Endothelial cell (in vitro differentiated cells): ENCODE results near the gene ATXN10. TPM values are rescaled to one million over a fixed set of nuclear protein-coding genes. Genes with fewer than 3 reads are reported as not detected.

Experiments used
- DNase-seq: peaks from one replicate; pipeline ENCODE4 v3.0.0; 2021; ENCODE audit warnings: low spot score
- H3K27ac Mint-ChIP-seq: one replicate; pipeline ENCODE4 v1.8.0; 2021; ENCODE audit warnings: mixed read lengths, inconsistent platforms; ENCODE audit not compliant: unreplicated experiment
- H3K27me3 Mint-ChIP-seq: one replicate; pipeline ENCODE4 v1.8.0; 2021; ENCODE audit warnings: mild to moderate bottlenecking, moderate library complexity, mixed read lengths, inconsistent platforms; ENCODE audit not compliant: unreplicated experiment
- H3K36me3 Mint-ChIP-seq: one replicate; pipeline ENCODE4 v1.8.0; 2021; ENCODE audit warnings: mild to moderate bottlenecking, low read depth, mixed read lengths, inconsistent platforms; ENCODE audit not compliant: unreplicated experiment
- H3K4me1 Mint-ChIP-seq: one replicate; pipeline ENCODE4 v1.8.0; 2021; ENCODE audit warnings: mild to moderate bottlenecking, mixed read lengths, inconsistent platforms; ENCODE audit not compliant: unreplicated experiment
- H3K4me3 Mint-ChIP-seq: one replicate; pipeline ENCODE4 v1.8.0; 2021; ENCODE audit warnings: mild to moderate bottlenecking, mixed read lengths, inconsistent platforms; ENCODE audit not compliant: unreplicated experiment
- H3K9me3 Mint-ChIP-seq: one replicate; pipeline ENCODE4 v1.8.0; 2021; ENCODE audit warnings: mixed read lengths, inconsistent platforms; ENCODE audit not compliant: unreplicated experiment
- total RNA-seq: library from RNA; stranded (reverse); fragmentation: NEBNext Ultra II Directional; extraction: Animal tissue kit (Norgen Biotek cat#: 25700); gene quantifications from one replicate; pipeline ENCODE4 v1.2.1, GENCODE V29; 2021; ENCODE audit not compliant: unreplicated experiment
- TF ChIP-seq, protein P1 (sequence below): fragments of 200-600 bp; sonication (generic); IDR thresholded peaks from one replicate; pipeline ENCODE4 v1.5.0; 2021; ENCODE audit warnings: antibody characterized with exemption; ENCODE audit not compliant: unreplicated experiment

The ATXN10 gene
- total RNA-seq, 1 donor from 2014 or later, result 152 TPM

- no peaks in the 10 kb centered on the region for H3K9me3 Mint-ChIP-seq
- H3K36me3 Mint-ChIP-seq, result peaks cover 4% of the 10 kb centered on the region
- no peaks in the 10 kb centered on the region for H3K4me1 Mint-ChIP-seq
- TF ChIP-seq, protein P1, sequence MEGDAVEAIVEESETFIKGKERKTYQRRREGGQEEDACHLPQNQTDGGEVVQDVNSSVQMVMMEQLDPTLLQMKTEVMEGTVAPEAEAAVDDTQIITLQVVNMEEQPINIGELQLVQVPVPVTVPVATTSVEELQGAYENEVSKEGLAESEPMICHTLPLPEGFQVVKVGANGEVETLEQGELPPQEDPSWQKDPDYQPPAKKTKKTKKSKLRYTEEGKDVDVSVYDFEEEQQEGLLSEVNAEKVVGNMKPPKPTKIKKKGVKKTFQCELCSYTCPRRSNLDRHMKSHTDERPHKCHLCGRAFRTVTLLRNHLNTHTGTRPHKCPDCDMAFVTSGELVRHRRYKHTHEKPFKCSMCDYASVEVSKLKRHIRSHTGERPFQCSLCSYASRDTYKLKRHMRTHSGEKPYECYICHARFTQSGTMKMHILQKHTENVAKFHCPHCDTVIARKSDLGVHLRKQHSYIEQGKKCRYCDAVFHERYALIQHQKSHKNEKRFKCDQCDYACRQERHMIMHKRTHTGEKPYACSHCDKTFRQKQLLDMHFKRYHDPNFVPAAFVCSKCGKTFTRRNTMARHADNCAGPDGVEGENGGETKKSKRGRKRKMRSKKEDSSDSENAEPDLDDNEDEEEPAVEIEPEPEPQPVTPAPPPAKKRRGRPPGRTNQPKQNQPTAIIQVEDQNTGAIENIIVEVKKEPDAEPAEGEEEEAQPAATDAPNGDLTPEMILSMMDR, result no peak
- no peak overlapping the region for H3K27ac Mint-ChIP-seq
- peaks cover 3% of the 10 kb centered on the region for H3K27me3 Mint-ChIP-seq
- DNase-seq, result no peak
- H3K4me3 Mint-ChIP-seq, result no peak overlapping the region
Measured at GRCh38 chr22:45834795-45835194, 163.2 kb downstream of the ATXN10 start.

GRCh38 chr22:45836418-45837169, 165.0 kb downstream of the ATXN10 start:
- no peaks in the 10 kb centered on the region for H3K4me1 Mint-ChIP-seq
- H3K36me3 Mint-ChIP-seq, result peaks cover 5% of the 10 kb centered on the region
- no peak for DNase-seq
- H3K4me3 Mint-ChIP-seq, result no peak overlapping the region
- TF ChIP-seq, protein P1, result no peak
- H3K27ac Mint-ChIP-seq, result no peak overlapping the region
- no peaks in the 10 kb centered on the region for H3K9me3 Mint-ChIP-seq
- peaks cover 2% of the 10 kb centered on the region for H3K27me3 Mint-ChIP-seq

DNA sequence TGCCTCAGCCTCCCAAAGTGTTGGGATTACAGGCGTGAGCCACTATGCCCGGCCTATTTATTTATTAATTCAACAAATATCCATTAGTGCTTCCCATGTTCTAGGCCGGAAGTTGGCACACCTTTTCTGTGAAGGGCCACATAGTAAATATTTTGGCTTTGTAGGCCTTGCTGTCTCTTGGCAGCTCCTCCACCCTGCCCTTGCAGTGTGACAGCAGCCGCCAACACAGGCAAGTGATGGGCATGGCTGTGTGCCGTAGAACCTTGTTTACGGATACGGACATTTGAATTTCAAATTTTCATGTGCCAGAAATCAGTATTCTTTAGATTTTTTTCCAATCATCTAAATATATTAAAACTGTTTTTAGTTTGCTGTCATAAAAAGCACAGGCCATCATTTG, 165.9 kb downstream of the ATXN10 start:
- no peak for DNase-seq
- H3K4me1 Mint-ChIP-seq, result no peaks in the 10 kb centered on the region
- TF ChIP-seq, protein P1, result no peak
- peaks cover 2% of the 10 kb centered on the region for H3K27me3 Mint-ChIP-seq
- H3K4me3 Mint-ChIP-seq, result no peak overlapping the region
- H3K27ac Mint-ChIP-seq, result no peak overlapping the region
- H3K9me3 Mint-ChIP-seq, result no peaks in the 10 kb centered on the region
- H3K36me3 Mint-ChIP-seq, result peaks cover 7% of the 10 kb centered on the region

DNA sequence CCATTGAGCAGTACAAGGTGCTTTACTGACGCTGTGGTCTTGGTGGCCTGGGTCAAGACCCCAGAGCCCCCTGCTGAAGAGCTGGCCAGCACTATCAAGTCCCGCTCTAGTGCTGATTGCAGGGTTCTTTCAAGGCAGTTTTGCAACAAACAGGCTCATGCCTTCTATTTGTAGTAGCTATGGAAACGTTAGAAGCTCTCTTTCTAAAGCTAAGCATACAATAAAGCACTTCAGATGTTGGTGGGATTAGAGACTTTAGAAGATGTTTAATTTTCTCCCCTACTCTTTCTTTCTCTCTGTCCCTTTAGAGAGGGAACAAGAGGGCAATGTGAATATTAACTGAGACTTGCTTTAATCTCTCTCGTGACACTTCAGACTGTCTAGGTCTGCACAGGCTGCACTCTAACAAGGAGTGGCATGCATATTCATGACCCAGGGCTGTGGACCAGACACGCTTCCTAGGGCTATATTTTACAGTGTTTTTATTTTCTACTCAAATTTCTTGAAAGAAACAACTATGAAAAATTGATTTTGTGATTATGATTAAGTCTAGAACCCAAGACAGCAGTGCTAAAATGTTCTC, 166.8 kb downstream of the ATXN10 start:
- no peaks in the 10 kb centered on the region for H3K4me1 Mint-ChIP-seq
- peaks cover 7% of the 10 kb centered on the region for H3K36me3 Mint-ChIP-seq
- no peaks in the 10 kb centered on the region for H3K9me3 Mint-ChIP-seq
- no peak overlapping the region for H3K4me3 Mint-ChIP-seq
- no peak overlapping the region for H3K27ac Mint-ChIP-seq
- TF ChIP-seq, protein P1, result no peak
- DNase-seq, result no peak
- peaks cover 2% of the 10 kb centered on the region for H3K27me3 Mint-ChIP-seq

GRCh38 chr22:45840483-45840882, 168.8 kb downstream of the ATXN10 start:
- Mint-ChIP-seq H3K4me1 (peaks cover 13% of the 10 kb centered on the region), H3K4me3 (no peak overlapping the region)

More at GRCh38 chr22:45840483-45840882, 168.8 kb downstream of the ATXN10 start:
- Mint-ChIP-seq H3K27me3 (peaks cover 2% of the 10 kb centered on the region), H3K9me3 (no peaks in the 10 kb centered on the region), H3K27ac (no peak overlapping the region), H3K36me3 (peaks cover 8% of the 10 kb centered on the region)
- no peak for DNase-seq
- TF ChIP-seq, protein P1, result no peak
